Neural cell (in vitro differentiated cells): ENCODE data around the gene RAB40B. TPM values are rescaled to one million over a fixed set of nuclear protein-coding genes. Genes with fewer than 3 reads are reported as not detected.
A peak's percentile ranks its signal among the peaks of the same experiment; 100 is the strongest.
"Not testable (repeated sequence)": the region's sequence is repeated elsewhere in the genome, so short reads cannot be mapped to it uniquely, and the experiment has no call there.

Experiments used
- H2AFZ ChIP-seq: fragments of 200-600, 300-800 bp; sonication (generic), shearing (Covaris generic); 2 replicates; pipeline ENCODE4 v1.6.0; 2014; ENCODE audit warnings: low read depth, mild to moderate bottlenecking, antibody characterized with exemption, low read length, moderate library complexity
- H3F3A ChIP-seq: fragments of 200-600 bp; shearing (Covaris generic); 2 replicates; pipeline ENCODE4 v1.6.1; 2016; ENCODE audit warnings: mild to moderate bottlenecking, moderate library complexity, mixed read lengths, antibody characterized with exemption, low read length; ENCODE audit not compliant: insufficient read depth, poor library complexity, severe bottlenecking
- H3K27ac ChIP-seq: fragments of 200-600, 300-800 bp; sonication (generic), shearing (Covaris generic); 2 replicates; pipeline ENCODE4 v1.5.1; 2014; ENCODE audit warnings: mild to moderate bottlenecking, low read length, moderate library complexity
- H3K27me3 ChIP-seq: fragments of 300-800, 200-600 bp; sonication (generic), shearing (Covaris generic); 2 replicates; pipeline ENCODE4 v1.6.0; 2014; ENCODE audit warnings: mild to moderate bottlenecking, low read depth, low read length, moderate library complexity; ENCODE audit not compliant: insufficient read depth
- H3K36me3 ChIP-seq: fragments of 300-800, 200-600 bp; sonication (generic), shearing (Covaris generic); 2 replicates; pipeline ENCODE4 v1.5.1; 2014; ENCODE audit warnings: mild to moderate bottlenecking, antibody characterized with exemption, low read length, moderate library complexity; ENCODE audit not compliant: insufficient read depth
- H3K4me2 ChIP-seq: fragments of 300-800, 200-600 bp; sonication (generic), shearing (Covaris generic); 2 replicates; pipeline ENCODE4 v1.6.0; 2014; ENCODE audit warnings: mild to moderate bottlenecking, low read length
- H3K4me3 ChIP-seq: fragments of 300-800, 200-600 bp; sonication (generic), shearing (Covaris generic); 2 replicates; pipeline ENCODE4 v1.5.1; 2014; ENCODE audit warnings: mild to moderate bottlenecking, low read length, moderate library complexity
- H3K79me2 ChIP-seq: fragments of 200-600 bp; shearing (Covaris generic); replicated peaks from 2 replicates; pipeline ENCODE4 v1.6.0; 2014; ENCODE audit warnings: mild to moderate bottlenecking, low read length, moderate library complexity; ENCODE audit not compliant: insufficient read depth
- H3K9ac ChIP-seq: fragments of 300-800, 200-600 bp; sonication (generic), shearing (Covaris generic); 2 replicates; pipeline ENCODE4 v1.6.1; 2016; ENCODE audit warnings: mild to moderate bottlenecking, low read length, mixed read lengths
- H3K9me2 ChIP-seq: fragments of 200-600 bp; shearing (Covaris generic); 2 replicates; pipeline ENCODE4 v1.6.1; 2016; ENCODE audit warnings: mild to moderate bottlenecking, low read length, mixed read lengths; ENCODE audit not compliant: insufficient read depth
- H3K9me3 ChIP-seq: fragments of 200-600, 300-800 bp; sonication (generic), shearing (Covaris generic); 2 replicates; pipeline ENCODE4 v1.6.1; 2016; ENCODE audit warnings: mild to moderate bottlenecking, mixed run types, low read length, moderate library complexity, mixed read lengths
- H4K20me1 ChIP-seq: fragments of 200-600 bp; shearing (Covaris generic); 2 replicates; pipeline ENCODE4 v1.6.1; 2016; ENCODE audit warnings: mild to moderate bottlenecking, mixed run types; ENCODE audit not compliant: insufficient read depth
- EP300 ChIP-seq: fragments of 450-650 bp; conservative IDR thresholded peaks from 2 replicates; pipeline ENCODE4 v1.6.1; 2014; ENCODE audit warnings: antibody characterized with exemption, mild to moderate bottlenecking, moderate library complexity; ENCODE audit not compliant: poor library complexity, severe bottlenecking
- EZH2 ChIP-seq: fragments of 200-600, 300-800 bp; shearing (Covaris generic), sonication (generic); IDR thresholded peaks from 2 replicates; pipeline ENCODE4 v1.6.1; 2014; ENCODE audit warnings: antibody characterized with exemption, low read length, borderline replicate concordance, mild to moderate bottlenecking; ENCODE audit not compliant: insufficient read depth, poor library complexity, severe bottlenecking
- MXI1 ChIP-seq: fragments of 450-650 bp; conservative IDR thresholded peaks from 2 replicates; pipeline ENCODE4 v1.6.1; 2014; ENCODE audit warnings: antibody characterized with exemption, mild to moderate bottlenecking; ENCODE audit not compliant: poor library complexity, severe bottlenecking
- POLR2AphosphoS5 ChIP-seq: IDR thresholded peaks from 2 replicates; pipeline ENCODE4 v1.6.1; 2012
- RAD21 ChIP-seq: fragments of 450-650 bp; conservative IDR thresholded peaks from 2 replicates; pipeline ENCODE4 v1.6.1; 2014; ENCODE audit warnings: antibody characterized with exemption, mild to moderate bottlenecking, moderate library complexity
- SMC3 ChIP-seq: fragments of 450-650 bp; conservative IDR thresholded peaks from 2 replicates; pipeline ENCODE4 v1.6.1; 2014; ENCODE audit warnings: antibody characterized with exemption, mild to moderate bottlenecking, moderate library complexity; ENCODE audit not compliant: poor library complexity
- TAF1 ChIP-seq: IDR thresholded peaks from 2 replicates; pipeline ENCODE4 v1.6.1; 2012; ENCODE audit warnings: low read depth
- polyA minus RNA-seq: library from RNA; depleted of rRNA, polyadenylated mRNA; stranded (reverse); fragments of >200 nt; gene quantifications from 2 replicates; pipeline ENCODE4 v1.2.3, GENCODE V29; 2014
- polyA plus RNA-seq: library from polyadenylated mRNA; depleted of rRNA; stranded (reverse); fragments of >200 nt; gene quantifications from 2 replicates; pipeline ENCODE4 v1.2.3, GENCODE V29; 2014
- TF ChIP-seq, protein P1 (sequence below): fragments of 450-650 bp; IDR thresholded peaks from 2 replicates; pipeline ENCODE4 v1.5.1; 2014; ENCODE audit warnings: antibody characterized with exemption, mild to moderate bottlenecking, moderate library complexity; ENCODE audit not compliant: poor library complexity, severe bottlenecking
- TF ChIP-seq, protein P2 (sequence below): IDR thresholded peaks from 2 replicates; pipeline ENCODE4 v1.6.1; 2012; ENCODE audit warnings: borderline replicate concordance

Gene RAB40B, protein sequence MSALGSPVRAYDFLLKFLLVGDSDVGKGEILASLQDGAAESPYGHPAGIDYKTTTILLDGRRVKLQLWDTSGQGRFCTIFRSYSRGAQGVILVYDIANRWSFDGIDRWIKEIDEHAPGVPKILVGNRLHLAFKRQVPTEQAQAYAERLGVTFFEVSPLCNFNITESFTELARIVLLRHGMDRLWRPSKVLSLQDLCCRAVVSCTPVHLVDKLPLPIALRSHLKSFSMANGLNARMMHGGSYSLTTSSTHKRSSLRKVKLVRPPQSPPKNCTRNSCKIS
- polyA plus RNA-seq (37.2 and 37.8 TPM in 2 replicates), polyA minus RNA-seq (17.7 and 21.4 TPM in 2 replicates)

DNA sequence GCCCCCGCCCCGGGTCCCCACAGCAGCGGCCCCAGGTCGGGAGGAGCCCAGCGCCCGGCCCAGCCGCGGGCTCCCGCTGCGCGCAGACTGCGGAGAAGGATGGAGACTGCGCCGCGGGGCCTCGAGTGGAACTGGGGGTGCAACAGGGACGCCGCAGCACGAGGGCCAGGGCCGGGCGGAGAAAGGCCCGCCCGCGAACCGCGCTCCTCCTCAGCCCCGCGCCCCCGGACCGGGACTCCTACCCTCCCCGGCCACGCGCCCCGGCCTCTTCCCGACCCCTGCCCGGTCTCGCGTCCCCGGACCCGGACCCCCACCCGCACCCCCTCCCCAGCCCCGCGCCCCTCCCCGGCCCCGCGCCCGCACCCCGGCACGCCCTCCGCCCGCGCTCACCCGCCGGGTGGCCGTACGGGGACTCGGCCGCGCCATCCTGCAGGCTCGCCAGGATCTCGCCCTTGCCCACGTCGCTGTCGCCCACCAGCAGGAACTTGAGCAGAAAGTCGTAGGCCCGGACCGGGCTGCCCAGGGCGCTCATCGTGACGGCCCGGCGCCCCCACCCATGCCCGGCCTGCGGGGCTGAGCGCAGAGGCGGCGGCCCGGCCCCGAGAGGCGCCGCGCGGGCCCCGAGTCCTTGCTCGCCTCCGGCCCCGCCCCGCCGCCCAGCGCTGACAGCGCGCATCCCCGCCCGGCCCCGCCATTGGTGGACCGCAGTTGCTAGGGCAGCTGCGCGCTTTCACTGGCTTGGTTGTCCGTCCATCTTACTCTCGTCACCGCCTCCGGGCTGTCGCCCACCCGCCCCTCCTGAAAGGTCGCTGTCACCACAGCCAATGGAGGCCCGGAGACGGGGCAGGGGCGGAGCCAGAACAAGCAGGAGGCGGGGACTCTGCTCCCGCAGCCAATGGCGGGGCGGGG lies at the start of gene RAB40B:
Gene RAB40B (minus strand): TSS at position 634 of the 909 bp plus-strand sequence. CDS start 102 bp downstream, at position 532.
- H3K27ac ChIP-seq: no peak within 1 kb of the TSS
- peaks cover 8% of the 10 kb centered on the region for H3K79me2 ChIP-seq
- peaks cover 8% of the 10 kb centered on the region for H3K27me3 ChIP-seq
- H3K9me3 ChIP-seq: no peaks in the 10 kb centered on the region
- H3K9me2 ChIP-seq: no peaks in the 10 kb centered on the region
- no peak for TF ChIP-seq SMC3
- TF ChIP-seq MXI1: no peak
- TF ChIP-seq, protein P1, sequence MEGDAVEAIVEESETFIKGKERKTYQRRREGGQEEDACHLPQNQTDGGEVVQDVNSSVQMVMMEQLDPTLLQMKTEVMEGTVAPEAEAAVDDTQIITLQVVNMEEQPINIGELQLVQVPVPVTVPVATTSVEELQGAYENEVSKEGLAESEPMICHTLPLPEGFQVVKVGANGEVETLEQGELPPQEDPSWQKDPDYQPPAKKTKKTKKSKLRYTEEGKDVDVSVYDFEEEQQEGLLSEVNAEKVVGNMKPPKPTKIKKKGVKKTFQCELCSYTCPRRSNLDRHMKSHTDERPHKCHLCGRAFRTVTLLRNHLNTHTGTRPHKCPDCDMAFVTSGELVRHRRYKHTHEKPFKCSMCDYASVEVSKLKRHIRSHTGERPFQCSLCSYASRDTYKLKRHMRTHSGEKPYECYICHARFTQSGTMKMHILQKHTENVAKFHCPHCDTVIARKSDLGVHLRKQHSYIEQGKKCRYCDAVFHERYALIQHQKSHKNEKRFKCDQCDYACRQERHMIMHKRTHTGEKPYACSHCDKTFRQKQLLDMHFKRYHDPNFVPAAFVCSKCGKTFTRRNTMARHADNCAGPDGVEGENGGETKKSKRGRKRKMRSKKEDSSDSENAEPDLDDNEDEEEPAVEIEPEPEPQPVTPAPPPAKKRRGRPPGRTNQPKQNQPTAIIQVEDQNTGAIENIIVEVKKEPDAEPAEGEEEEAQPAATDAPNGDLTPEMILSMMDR: no peak
- peak; percentile 21 for TF ChIP-seq RAD21
- peak; percentile 34 for TF ChIP-seq POLR2AphosphoS5
- TF ChIP-seq EP300: peak; percentile 75
- no peak for TF ChIP-seq EZH2
- TF ChIP-seq TAF1: no peak
- TF ChIP-seq, protein P2, sequence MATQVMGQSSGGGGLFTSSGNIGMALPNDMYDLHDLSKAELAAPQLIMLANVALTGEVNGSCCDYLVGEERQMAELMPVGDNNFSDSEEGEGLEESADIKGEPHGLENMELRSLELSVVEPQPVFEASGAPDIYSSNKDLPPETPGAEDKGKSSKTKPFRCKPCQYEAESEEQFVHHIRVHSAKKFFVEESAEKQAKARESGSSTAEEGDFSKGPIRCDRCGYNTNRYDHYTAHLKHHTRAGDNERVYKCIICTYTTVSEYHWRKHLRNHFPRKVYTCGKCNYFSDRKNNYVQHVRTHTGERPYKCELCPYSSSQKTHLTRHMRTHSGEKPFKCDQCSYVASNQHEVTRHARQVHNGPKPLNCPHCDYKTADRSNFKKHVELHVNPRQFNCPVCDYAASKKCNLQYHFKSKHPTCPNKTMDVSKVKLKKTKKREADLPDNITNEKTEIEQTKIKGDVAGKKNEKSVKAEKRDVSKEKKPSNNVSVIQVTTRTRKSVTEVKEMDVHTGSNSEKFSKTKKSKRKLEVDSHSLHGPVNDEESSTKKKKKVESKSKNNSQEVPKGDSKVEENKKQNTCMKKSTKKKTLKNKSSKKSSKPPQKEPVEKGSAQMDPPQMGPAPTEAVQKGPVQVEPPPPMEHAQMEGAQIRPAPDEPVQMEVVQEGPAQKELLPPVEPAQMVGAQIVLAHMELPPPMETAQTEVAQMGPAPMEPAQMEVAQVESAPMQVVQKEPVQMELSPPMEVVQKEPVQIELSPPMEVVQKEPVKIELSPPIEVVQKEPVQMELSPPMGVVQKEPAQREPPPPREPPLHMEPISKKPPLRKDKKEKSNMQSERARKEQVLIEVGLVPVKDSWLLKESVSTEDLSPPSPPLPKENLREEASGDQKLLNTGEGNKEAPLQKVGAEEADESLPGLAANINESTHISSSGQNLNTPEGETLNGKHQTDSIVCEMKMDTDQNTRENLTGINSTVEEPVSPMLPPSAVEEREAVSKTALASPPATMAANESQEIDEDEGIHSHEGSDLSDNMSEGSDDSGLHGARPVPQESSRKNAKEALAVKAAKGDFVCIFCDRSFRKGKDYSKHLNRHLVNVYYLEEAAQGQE: no peak
- H4K20me1 ChIP-seq: no peaks in the 10 kb centered on the region
- peak within 1 kb of the TSS; percentile 93 for H3K4me3 ChIP-seq
- H3K4me2 ChIP-seq: peak within 1 kb of the TSS; percentile 53
- peak within 1 kb of the TSS; percentile 40 for H2AFZ ChIP-seq
- H3K36me3 ChIP-seq: no peaks in the 10 kb centered on the region
- H3F3A ChIP-seq: no peaks in the 10 kb centered on the region
- peak within 1 kb of the TSS; percentile 65 for H3K9ac ChIP-seq

DNA sequence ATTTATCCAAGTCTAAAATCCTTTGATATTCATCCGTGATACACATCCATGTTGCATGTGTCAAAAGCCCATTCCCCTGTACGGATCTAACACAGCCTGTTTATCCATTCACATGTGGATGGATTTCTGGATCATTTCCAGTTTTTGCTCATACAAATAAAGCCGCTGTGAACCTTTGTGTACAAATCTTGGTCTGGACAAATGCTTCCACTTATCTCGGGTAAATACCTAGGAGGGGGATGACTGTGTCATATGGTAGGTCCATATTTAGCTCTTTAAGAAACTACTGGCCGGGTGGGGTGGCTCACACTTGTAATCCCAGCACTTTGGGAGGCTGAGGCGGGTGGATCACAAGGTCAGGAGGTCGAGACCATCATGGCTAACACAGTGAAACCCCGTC lies 47.0 kb upstream of the RAB40B start:
- Histone ChIP-seq H3F3A (no peaks in the 10 kb centered on the region), H2AFZ (no peak overlapping the region), H3K9me3 (peaks cover 11% of the 10 kb centered on the region), H3K36me3 (peaks cover 8% of the 10 kb centered on the region), H3K4me2 (no peak overlapping the region), H3K27ac (no peak overlapping the region), H3K4me3 (no peak overlapping the region), H3K27me3 (no peaks in the 10 kb centered on the region), H3K9ac (no peak overlapping the region), H3K9me2 (no peaks in the 10 kb centered on the region), H4K20me1 (no peaks in the 10 kb centered on the region), H3K79me2 (no peaks in the 10 kb centered on the region)
- TF ChIP-seq POLR2AphosphoS5 (no peak), MXI1 (no peak), RAD21 (no peak)

DNA sequence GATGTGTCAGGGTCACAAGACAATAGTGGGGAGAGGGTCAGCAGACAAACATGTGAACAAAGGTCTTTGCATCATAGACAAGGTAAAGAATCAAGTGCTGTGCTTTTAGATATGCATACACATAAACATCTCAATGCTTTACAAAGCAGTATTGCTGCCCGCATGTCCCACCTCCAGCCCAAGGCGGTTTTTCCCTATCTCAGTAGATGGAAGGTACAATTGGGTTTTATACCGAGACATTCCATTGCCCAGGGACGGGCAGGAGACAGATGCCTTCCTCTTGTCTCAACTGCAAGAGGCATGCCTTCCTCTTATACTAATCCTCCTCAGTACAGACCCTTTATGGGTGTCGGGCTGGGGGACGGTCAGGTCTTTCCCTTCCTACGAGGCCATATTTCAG lies 46.2 kb upstream of the RAB40B start:
- not testable (repeated sequence) for H3K9ac ChIP-seq, H4K20me1 ChIP-seq

More for the DNA sequence above, 46.2 kb upstream of the RAB40B start:
- H3K27ac ChIP-seq, H3K79me2 ChIP-seq, H3F3A ChIP-seq, H3K9me2 ChIP-seq, H2AFZ ChIP-seq, H3K27me3 ChIP-seq, H3K4me3 ChIP-seq, H3K4me2 ChIP-seq: not testable (repeated sequence)
- Histone ChIP-seq H3K36me3 (peaks cover 11% of the 10 kb centered on the region), H3K9me3 (peaks cover 14% of the 10 kb centered on the region)
